HCT116 (cell line): ENCODE measurements around the gene IQCH. TPM values are rescaled to one million over a fixed set of nuclear protein-coding genes. Genes with fewer than 3 reads are reported as not detected.

Experiments
- ATAC-seq: fragments of 200-7000 bp; cut with Tn5 transposase; 2 replicates; pipeline ENCODE4 v1.9.1; 2020; ENCODE audit warnings: mild to moderate bottlenecking, moderate library complexity
- BruUV-seq: library from RNA; stranded (reverse); fragments of 400-500 nt; replicated peaks from 2 replicates; lab custom pipeline; 2021; lab: Mats Ljungman, UMichigan
- CTCF ChIA-PET: fragments of 300-600 bp; sonication (Branson Sonifier 250); formaldehyde crosslinking; loops from one replicate; lab custom pipeline; 2021; ENCODE audit warnings: antibody characterized with exemption; lab: Charles Lee
- POLR2A ChIA-PET: fragments of 300-600, 350-600 bp; sonication (Branson Sonifier 250); formaldehyde crosslinking; loops from one replicate; lab custom pipeline; 2021; ENCODE audit warnings: antibody characterized with exemption; lab: Charles Lee
- RAD21 ChIA-PET, 2 experiments: fragments of 300-600 bp; sonication (Branson Sonifier 250); formaldehyde crosslinking; loops; one replicate each; lab custom pipeline; 2023; ENCODE audit warnings: low total read pairs in 2 of 2; ENCODE audit not compliant: uncharacterized antibody in 2 of 2, unreplicated experiment in 2 of 2, low non-redundant PET in 1 of 2; lab: Charles Lee
- DNase-seq: peaks from one replicate; pipeline ENCODE4 v3.0.0-alpha.2; 2010; ENCODE audit warnings: low read depth, low spot score
- H2AFZ ChIP-seq: fragments of 200-600 bp; shearing (Covaris generic), sonication (generic); 2 replicates; pipeline ENCODE4 v1.6.1; 2017; ENCODE audit warnings: low read depth, mixed run types, mixed read lengths, antibody characterized with exemption, low read length; ENCODE audit not compliant: poor library complexity, severe bottlenecking
- H3K27ac ChIP-seq: 2 replicates; pipeline ENCODE4 v1.5.1; 2012; ENCODE audit warnings: low read depth, low read length
- H3K27me3 ChIP-seq: fragments of 200-600 bp; sonication (generic); 2 replicates; pipeline ENCODE4 v1.6.1; 2016; ENCODE audit warnings: mixed run types, low read length, mixed read lengths; ENCODE audit not compliant: insufficient read depth
- H3K36me3 ChIP-seq, 2 experiments: fragments of 200-500 bp in 1 of 2; fragments of 200-600 bp in 1 of 2; sonication (Bioruptor generic) in 1 of 2; sonication (generic) in 1 of 2; 2 replicates each; pipeline versions ENCODE4 v1.5.1 to v1.6.1; 2014 to 2016; ENCODE audit warnings: low read length in 2 of 2, inconsistent platforms in 1 of 2, mixed read lengths in 1 of 2, mixed run types in 1 of 2; ENCODE audit not compliant: insufficient read depth in 2 of 2, control insufficient read depth in 1 of 2
- H3K4me1 ChIP-seq, 2 experiments: fragments of 200-600 bp in 1 of 2; sonication (generic) in 1 of 2; 2 replicates each; pipeline versions ENCODE4 v1.5.1 to v1.6.1; 2012 to 2017; ENCODE audit warnings: low read length in 2 of 2, inconsistent platforms in 1 of 2, mild to moderate bottlenecking in 1 of 2, mixed read lengths in 1 of 2, mixed run types in 1 of 2, moderate library complexity in 1 of 2; ENCODE audit not compliant: insufficient read depth in 2 of 2, control insufficient read depth in 1 of 2
- H3K4me2 ChIP-seq: fragments of 200-600 bp; sonication (generic); 2 replicates; pipeline ENCODE4 v1.6.1; 2017; ENCODE audit warnings: mixed run types, low read length, mixed read lengths
- H3K4me3 ChIP-seq, 2 experiments: fragments of 200-600 bp in 1 of 2; sonication (generic) in 1 of 2; replicated peaks in 1 of 2; 2 replicates each; pipeline ENCODE4 v1.5.1; 2011 to 2016; ENCODE audit warnings: low read length in 2 of 2, control low read depth in 1 of 2, low read depth in 1 of 2, mild to moderate bottlenecking in 1 of 2, mixed read lengths in 1 of 2, mixed run types in 1 of 2
- H3K79me2 ChIP-seq: fragments of 200-600 bp; sonication (generic); 2 replicates; pipeline ENCODE4 v1.6.1; 2017; ENCODE audit warnings: mild to moderate bottlenecking, mixed run types, low read length, moderate library complexity, mixed read lengths; ENCODE audit not compliant: insufficient read depth
- H3K9ac ChIP-seq: fragments of 200-600 bp; sonication (generic); 2 replicates; pipeline ENCODE4 v1.6.1; 2016; ENCODE audit warnings: low read length, mixed read lengths
- H3K9me2 ChIP-seq: fragments of 200-600 bp; sonication (generic), shearing (Covaris generic); 2 replicates; pipeline ENCODE4 v1.6.1; 2017; ENCODE audit warnings: mixed run types, mild to moderate bottlenecking, moderate library complexity; ENCODE audit not compliant: insufficient read depth
- H3K9me3 ChIP-seq, 2 experiments: fragments of 200-500 bp in 1 of 2; fragments of 200-600 bp in 1 of 2; sonication (Bioruptor generic) in 1 of 2; sonication (generic) in 1 of 2; 2 replicates each; pipeline ENCODE4 v1.6.1; 2014 to 2017; ENCODE audit warnings: low read length in 2 of 2, mixed read lengths in 2 of 2, inconsistent platforms in 1 of 2, low read depth in 1 of 2, mild to moderate bottlenecking in 1 of 2, mixed run types in 1 of 2, moderate library complexity in 1 of 2; ENCODE audit not compliant: control insufficient read depth in 1 of 2, insufficient read depth in 1 of 2
- H4K20me1 ChIP-seq: fragments of 200-600 bp; sonication (generic), shearing (Covaris generic); 2 replicates; pipeline ENCODE4 v1.6.1; 2017; ENCODE audit warnings: mixed run types, mild to moderate bottlenecking, moderate library complexity; ENCODE audit not compliant: insufficient read depth
- CBX3 ChIP-seq: IDR thresholded peaks from 2 replicates; pipeline ENCODE4 v1.6.1; 2012; ENCODE audit warnings: low read depth
- CTCF ChIP-seq, 3 experiments: fragments of 200-600 bp in 1 of 3; sonication (generic) in 1 of 3; IDR thresholded peaks in 2 of 3; conservative IDR thresholded peaks in 1 of 3; 2 replicates each; pipeline ENCODE4 v1.5.1; 2012 to 2017; ENCODE audit warnings: low read depth in 2 of 3, low read length in 2 of 3, antibody characterized with exemption in 1 of 3, borderline replicate concordance in 1 of 3, control low read depth in 1 of 3, mild to moderate bottlenecking in 1 of 3, mixed read lengths in 1 of 3, mixed run types in 1 of 3, moderate library complexity in 1 of 3; ENCODE audit not compliant: insufficient read depth in 1 of 3
- FOSL1 ChIP-seq: IDR thresholded peaks from 2 replicates; pipeline ENCODE4 v1.6.1; 2012; ENCODE audit warnings: low read depth
- JUND ChIP-seq: IDR thresholded peaks from 2 replicates; pipeline ENCODE4 v1.6.1; 2012
- POLR2A ChIP-seq: IDR thresholded peaks from 2 replicates; pipeline ENCODE4 v1.7.0; 2011; ENCODE audit warnings: borderline replicate concordance; ENCODE audit not compliant: insufficient read depth, insufficient read length; ENCODE audit errors: extremely low read depth
- SP1 ChIP-seq: IDR thresholded peaks from 2 replicates; pipeline ENCODE4 v1.6.1; 2012; ENCODE audit warnings: low read depth
- ZFX ChIP-seq: fragments of 450-650 bp; IDR thresholded peaks from 2 replicates; pipeline ENCODE4 v1.6.1; 2017
- intact Hi-C: fragments of 100-400 bp; cut with micrococcal nuclease; formaldehyde crosslinking; loops from 2 replicates; pipeline ENCODE4 v1.10.0; 2022
- total RNA-seq: library from RNA; stranded (reverse); gene quantifications from one replicate; pipeline ENCODE4 v1.2.1, GENCODE V29; 2021; ENCODE audit not compliant: unreplicated experiment
- TF ChIP-seq, protein P1 (sequence below): IDR thresholded peaks from 2 replicates; pipeline ENCODE4 v1.6.1; 2012
- TF ChIP-seq, protein P2 (sequence below): IDR thresholded peaks from 2 replicates; pipeline ENCODE4 v1.6.1; 2011; ENCODE audit warnings: mild to moderate bottlenecking, low read length, moderate library complexity; ENCODE audit not compliant: insufficient replicate concordance; ENCODE audit errors: extremely low read depth

Gene IQCH
- total RNA-seq, 1 experiment from 2014 or later = 4.6 TPM

- TF ChIP-seq CTCF (IDR thresholded peaks at IDR 0.05 in 2 of 3, conservative IDR thresholded peaks at IDR 0.05 in 1 of 3; ENCODE audit: borderline replicate concordance in 1 of 3, insufficient read depth in 1 of 3, low read depth in 2 of 3, low read length in 2 of 3) (no peak), SP1 (no peak), JUND (no peak), CBX3 (no peak), ZFX (no peak), FOSL1 (no peak)
- TF ChIP-seq, protein P1, sequence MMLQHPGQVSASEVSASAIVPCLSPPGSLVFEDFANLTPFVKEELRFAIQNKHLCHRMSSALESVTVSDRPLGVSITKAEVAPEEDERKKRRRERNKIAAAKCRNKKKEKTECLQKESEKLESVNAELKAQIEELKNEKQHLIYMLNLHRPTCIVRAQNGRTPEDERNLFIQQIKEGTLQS = no peak
- POLR2A ChIA-PET = no interaction called here
- H3K27ac ChIP-seq = no peak overlapping the region
- no TSS peak for BruUV-seq
- H3K4me1 ChIP-seq = no peaks in the 10 kb centered on the region
- RAD21 ChIA-PET = no interaction called here
- H2AFZ ChIP-seq = no peak overlapping the region
- DNase-seq (no peak), ATAC-seq (no peak)
- intact Hi-C loops = no loop called here
- CTCF ChIA-PET = no interaction called here
- H3K9ac ChIP-seq = no peak overlapping the region
- H3K4me2 ChIP-seq = no peak overlapping the region
- H3K36me3 ChIP-seq = no peaks in the 10 kb centered on the region
- H3K4me3 ChIP-seq = no peak overlapping the region
- no peaks in the 10 kb centered on the region for H3K9me2 ChIP-seq
- H3K9me3 ChIP-seq = no peaks in the 10 kb centered on the region
- H4K20me1 ChIP-seq = no peaks in the 10 kb centered on the region
- no peaks in the 10 kb centered on the region for H3K79me2 ChIP-seq
- H3K27me3 ChIP-seq = no peaks in the 10 kb centered on the region
These were observed 213.8 kb downstream of the IQCH start for GRCh38 chr15:67468416-67468815.

- no peaks in the 10 kb centered on the region for H3K4me1 ChIP-seq
- TF ChIP-seq POLR2A (no peak), ZFX (no peak)
- TF ChIP-seq, protein P2, sequence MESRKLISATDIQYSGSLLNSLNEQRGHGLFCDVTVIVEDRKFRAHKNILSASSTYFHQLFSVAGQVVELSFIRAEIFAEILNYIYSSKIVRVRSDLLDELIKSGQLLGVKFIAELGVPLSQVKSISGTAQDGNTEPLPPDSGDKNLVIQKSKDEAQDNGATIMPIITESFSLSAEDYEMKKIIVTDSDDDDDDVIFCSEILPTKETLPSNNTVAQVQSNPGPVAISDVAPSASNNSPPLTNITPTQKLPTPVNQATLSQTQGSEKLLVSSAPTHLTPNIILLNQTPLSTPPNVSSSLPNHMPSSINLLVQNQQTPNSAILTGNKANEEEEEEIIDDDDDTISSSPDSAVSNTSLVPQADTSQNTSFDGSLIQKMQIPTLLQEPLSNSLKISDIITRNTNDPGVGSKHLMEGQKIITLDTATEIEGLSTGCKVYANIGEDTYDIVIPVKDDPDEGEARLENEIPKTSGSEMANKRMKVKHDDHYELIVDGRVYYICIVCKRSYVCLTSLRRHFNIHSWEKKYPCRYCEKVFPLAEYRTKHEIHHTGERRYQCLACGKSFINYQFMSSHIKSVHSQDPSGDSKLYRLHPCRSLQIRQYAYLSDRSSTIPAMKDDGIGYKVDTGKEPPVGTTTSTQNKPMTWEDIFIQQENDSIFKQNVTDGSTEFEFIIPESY = no peak
- no peak overlapping the region for H3K4me3 ChIP-seq
- ChIA-PET CTCF (no interaction called here), POLR2A (no interaction called here), RAD21 (no interaction called here)
- H3K9ac ChIP-seq = no peak overlapping the region
- H4K20me1 ChIP-seq = no peaks in the 10 kb centered on the region
- BruUV-seq = no TSS peak
- H3K27me3 ChIP-seq = no peaks in the 10 kb centered on the region
- no peak overlapping the region for H2AFZ ChIP-seq
- no peak for ATAC-seq
- intact Hi-C loops = no loop called here
- H3K79me2 ChIP-seq = no peaks in the 10 kb centered on the region
- no peak overlapping the region for H3K4me2 ChIP-seq
- no peaks in the 10 kb centered on the region for H3K9me2 ChIP-seq
- no peak for DNase-seq
- H3K27ac ChIP-seq = no peak overlapping the region
- no peaks in the 10 kb centered on the region for H3K9me3 ChIP-seq
- no peaks in the 10 kb centered on the region for H3K36me3 ChIP-seq
These were observed 215.1 kb downstream of the IQCH start for GRCh38 chr15:67469680-67470079.
